ENCODE data around the gene MYH16.
"Not testable (repeated sequence)": the region's sequence is repeated elsewhere in the genome, so short reads cannot be mapped to it uniquely, and the experiment has no call there.

Gene MYH16

GRCh38 chr7:99344061-99344647 is 71.5 kb downstream of the MYH16 start:
- in situ Hi-C loops (cut with HindIII; ENCODE audit: low sequenced_read_pairs) = no loop called here

GRCh38 chr7:99350641-99351040 is 78.0 kb downstream of the MYH16 start:
- in situ Hi-C loops (cut with HindIII; ENCODE audit: low sequenced_read_pairs) = not testable (repeated sequence)

- in situ Hi-C loops (cut with HindIII; ENCODE audit: low sequenced_read_pairs) = no loop called here
Observed at GRCh38 chr7:99352247-99352646, 79.6 kb downstream of the MYH16 start.

GRCh38 chr7:99355098-99355497 is 82.5 kb downstream of the MYH16 start:
- in situ Hi-C loops (cut with HindIII; ENCODE audit: low sequenced_read_pairs) = no loop called here

GRCh38 chr7:99357701-99358490 is 85.3 kb downstream of the MYH16 start:
- in situ Hi-C loops (cut with HindIII; ENCODE audit: low sequenced_read_pairs) = no loop called here

- in situ Hi-C loops (cut with HindIII; ENCODE audit: low sequenced_read_pairs) = not testable (repeated sequence)
Observed at GRCh38 chr7:99358521-99358920, 85.9 kb downstream of the MYH16 start.

- in situ Hi-C loops (cut with HindIII; ENCODE audit: low sequenced_read_pairs) = no loop called here
Observed at GRCh38 chr7:99359465-99360154, 87.0 kb downstream of the MYH16 start.
